Stimulated activated CD4-positive, alpha-beta T cell treated with anti-CD3 and anti-CD28 coated beads, Interleukin-12 subunit alpha, Interleukin-12 subunit beta, amount 100 ng/mL, for 24 hours (primary cell): ENCODE measurements around the gene KEAP1.

Experiments
- DNase-seq, 2 experiments: peaks; one replicate each; pipeline ENCODE4 v3.0.0-alpha.2; 2020; ENCODE audit warnings: low read depth in 2 of 2

Gene KEAP1

DNA sequence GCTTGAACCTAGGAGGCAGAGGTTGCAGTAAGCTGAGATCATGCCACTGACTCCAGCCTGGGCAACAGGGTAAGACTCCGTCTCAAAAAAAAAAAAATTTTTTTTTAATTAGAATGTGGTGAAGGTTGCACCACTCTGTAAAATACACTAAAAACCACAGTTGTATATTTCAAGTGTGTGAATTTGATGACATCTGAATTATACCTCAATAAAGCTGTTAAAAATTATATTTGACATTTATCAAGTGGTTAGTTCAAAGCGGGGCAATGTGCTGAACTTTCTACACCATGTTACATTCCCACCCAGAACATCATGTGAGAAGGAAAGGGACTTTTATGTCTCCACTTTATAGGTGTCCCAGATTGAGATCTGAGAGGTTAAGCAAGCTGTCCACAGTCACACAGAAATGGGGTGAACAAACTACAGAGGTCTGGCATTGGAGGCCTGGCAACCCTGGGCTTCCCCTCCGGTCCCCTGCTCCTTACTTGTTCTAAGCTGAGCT is 20.0 kb upstream of the KEAP1 start:
- no peak for DNase-seq

DNA sequence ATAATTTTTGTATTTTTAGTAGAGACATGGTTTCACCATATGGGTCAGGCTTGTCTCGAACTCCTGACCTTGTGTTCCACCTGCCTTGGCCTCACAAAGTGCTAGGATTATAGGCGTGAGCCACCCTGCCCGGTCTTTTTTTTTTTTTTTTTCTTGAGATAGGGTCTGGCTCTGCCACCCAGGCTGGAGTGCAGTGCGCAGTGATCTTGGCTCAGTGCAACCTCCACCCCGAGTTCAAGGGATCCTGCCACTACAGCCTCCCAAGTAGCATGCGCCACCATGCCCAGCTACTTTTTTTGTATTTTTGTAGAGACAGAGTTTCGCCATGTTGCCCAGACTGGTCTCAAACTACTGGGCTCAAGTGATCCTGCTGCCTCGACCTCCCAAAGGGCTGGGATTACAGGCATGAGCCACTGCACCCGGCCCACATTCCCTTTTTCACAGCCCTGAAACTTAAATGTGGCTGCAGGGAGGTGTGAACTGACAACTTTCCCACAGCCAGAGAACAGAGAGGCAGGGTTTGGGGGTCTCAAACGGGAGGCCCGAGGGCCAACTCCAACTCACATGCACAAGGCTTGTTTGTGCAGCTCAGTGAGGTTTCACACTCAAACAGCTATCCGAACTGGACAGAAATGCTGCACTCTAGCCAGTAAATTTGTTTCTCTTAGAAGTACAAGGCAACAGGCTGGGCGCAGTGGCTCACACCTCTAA is 18.5 kb upstream of the KEAP1 start:
- no peak for DNase-seq

DNA sequence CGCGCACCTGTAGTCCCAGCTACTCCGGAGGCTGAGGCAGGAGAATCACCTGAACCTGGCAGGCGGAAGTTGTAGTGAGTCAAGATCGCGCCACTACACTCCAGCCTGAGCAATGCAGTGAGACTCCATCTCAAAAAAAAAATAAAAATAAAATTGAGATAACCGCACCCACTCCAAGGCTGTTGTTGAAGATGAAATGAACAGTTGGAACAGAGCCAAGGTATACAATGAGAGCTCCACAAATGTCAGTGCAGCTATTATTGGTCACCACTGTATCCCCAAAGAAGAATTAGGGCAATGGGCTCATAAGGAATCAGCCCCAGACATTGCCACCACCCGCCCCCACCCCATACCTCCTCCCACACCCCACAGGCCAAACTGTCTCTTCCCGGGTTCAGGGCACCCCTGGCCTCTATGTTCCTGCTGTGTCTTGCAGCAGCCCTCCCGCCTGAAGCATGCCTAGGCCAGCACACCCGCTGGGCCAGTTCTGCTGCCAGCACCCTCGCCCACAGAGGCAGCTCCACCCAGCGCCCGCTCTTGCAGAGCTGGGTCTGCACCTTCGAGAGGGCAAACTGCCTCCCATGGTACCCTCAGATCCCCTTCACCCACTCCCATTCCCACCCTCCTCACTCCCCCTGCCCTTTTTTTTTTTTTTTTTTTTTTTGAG is 17.6 kb upstream of the KEAP1 start:
- DNase-seq: no peak

GRCh38 chr19:10519421-10519820 is 16.3 kb upstream of the KEAP1 start:
- no peak for DNase-seq

DNA sequence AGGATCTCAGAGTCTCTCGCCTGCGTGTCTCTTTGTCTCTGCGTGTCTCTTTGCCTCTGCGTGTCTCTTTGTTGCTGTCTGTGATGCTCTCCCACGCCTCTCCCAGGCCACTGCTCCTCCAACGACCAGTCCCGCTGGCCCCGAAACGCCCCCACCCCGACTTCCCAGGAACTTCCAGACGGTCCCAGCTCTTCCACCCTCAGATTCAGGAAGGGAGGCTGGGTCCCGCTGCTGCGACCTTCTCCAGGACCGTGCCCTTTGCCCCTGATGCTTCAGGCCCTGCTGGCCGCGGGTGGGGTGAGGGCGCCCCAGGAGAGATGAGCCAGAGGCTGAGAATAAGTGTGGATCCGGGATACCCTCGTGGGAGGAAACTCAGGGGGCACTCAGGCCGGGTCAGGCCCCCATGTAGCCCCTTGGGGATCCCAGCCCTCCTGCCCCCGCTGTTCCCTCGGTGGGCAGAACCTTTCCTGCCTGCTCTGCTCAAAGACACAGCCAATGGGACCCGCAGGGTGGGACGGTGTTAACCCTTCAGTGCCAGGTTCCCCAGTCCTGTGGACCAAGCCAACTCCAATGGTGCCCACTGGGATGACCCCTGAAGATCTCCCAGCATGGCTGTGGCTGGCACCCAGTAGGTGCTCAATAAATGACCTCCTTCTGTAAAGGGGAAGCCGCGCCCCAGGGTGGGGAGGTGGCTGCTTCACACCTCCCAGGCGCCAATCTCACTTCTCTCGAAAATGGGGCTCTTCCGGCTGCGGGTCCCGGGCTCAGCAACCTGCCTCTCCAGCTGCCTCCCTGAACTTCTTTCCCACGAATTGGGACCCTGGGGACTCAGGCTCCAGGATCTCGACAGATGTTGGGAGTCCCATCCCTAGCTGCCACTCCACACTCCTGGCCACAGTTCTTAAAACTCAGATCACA is 15.5 kb upstream of the KEAP1 start:
- DNase-seq: no peak

DNA sequence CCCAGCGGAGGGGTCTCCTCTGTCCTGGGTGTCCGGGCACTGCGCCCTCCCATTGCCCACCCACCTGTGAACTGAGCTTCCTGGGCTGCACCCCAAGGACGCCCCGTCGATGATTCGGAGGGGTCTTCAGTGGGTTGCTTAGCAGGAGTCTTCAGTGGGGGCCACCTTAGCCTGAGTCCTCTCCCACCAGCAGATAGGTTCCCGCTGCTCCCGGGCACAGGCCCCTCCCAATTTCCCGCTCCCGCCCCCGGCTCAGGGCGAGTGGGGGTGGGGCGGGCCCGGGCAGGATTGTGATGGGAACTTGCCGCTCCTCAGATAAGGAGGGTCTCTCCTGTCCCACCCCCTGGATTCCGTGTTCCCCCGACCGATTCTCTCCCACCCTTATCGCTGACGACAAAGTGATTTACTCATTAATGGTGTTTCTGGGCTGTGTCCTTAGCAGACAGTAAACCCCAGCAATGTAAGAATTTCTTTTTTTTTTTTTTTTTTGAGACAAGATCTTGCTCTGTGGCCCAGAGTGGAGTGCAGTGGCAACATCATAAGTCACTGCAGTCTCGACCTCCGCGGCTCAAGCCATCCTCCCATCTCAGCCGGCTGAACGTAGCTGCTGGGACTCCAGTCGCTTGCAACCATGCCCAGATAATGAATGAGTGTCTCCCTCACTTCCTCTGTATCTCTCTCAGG is 14.7 kb upstream of the KEAP1 start:
- DNase-seq: no peak

GRCh38 chr19:10517361-10517759 is 14.2 kb upstream of the KEAP1 start, which contains the start of gene S1PR5:
Gene S1PR5 (minus strand): TSS chr19:10517447. CDS start chr19:10515011, 2,436 bp downstream.
- DNase-seq: no peak

DNA sequence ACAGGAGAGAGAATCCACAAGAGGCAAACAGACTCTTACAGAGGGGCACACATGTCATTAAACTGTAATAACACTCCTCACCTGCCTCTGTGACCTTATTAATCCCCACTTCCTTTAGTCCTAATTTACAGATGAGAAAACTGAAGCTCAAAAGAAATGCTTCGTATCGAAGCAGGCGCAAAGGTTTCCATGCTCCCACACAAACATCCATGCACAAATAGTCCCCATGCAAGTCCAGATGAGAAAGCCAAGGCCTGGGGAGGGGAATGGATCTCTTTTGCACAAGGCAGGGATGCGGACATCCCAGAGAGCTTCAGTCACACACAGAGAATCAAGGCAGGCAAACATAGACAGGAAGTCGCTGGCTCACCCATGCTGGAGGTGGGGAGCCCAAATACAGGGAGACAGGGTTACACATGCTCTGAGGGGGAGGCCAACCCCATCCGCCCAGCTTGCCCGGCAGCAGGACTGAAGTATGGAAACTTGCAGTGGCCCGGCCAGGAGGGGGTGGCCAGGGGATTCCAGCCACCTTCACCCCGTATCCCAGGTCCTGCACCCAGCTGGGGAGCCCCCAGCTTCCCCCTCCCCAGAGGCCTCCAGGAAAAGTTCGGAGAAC is 13.6 kb upstream of the KEAP1 start:
- no peak for DNase-seq

DNA sequence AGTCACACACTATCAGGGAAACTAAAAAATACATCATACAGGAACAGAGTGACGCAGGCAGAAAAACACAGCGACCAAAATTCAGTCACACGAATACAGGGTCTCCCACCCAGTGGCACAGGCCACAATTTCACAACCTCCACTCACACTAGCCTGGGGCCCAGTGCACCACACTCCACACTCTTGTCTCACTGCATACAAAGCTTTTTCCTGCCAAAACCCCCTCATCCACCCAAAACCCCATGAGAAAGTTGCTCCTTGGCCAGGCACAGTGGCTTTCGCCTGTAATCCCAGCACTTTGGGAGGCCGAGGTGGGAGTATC is 12.9 kb upstream of the KEAP1 start:
- DNase-seq: no peak

GRCh38 chr19:10514211-10515145 is 11.3 kb upstream of the KEAP1 start:
- DNase-seq: no peak

- DNase-seq: no peak
These were observed 10.1 kb upstream of the KEAP1 start for GRCh38 chr19:10513223-10513622.

DNA sequence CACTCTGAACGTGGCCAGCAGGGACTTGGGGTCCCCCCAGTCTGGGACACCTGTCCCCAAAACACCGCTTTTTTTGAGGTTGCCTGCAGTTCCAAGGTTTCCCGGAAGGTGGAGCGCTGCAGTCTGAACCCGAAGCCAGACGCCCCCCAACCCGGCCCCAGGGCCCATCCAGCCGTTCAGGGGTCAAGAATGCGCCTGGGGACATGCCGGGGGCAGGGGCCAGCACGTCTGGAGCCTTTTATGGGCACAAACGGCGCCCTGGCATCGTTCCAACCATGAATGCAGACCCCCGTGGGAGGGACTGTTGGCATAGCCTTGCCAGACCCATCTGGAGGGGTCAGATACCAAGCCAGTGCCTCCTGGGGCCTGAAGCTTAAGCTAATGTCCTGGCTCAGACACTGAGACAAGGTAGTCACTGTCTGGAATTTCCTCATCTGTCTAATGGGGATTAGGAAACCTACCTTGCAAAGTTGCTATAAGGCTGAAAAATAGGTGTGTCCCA is 7.2 kb upstream of the KEAP1 start:
- peak in 1 of 2 experiments; percentile 58 for DNase-seq

- DNase-seq: no peak
These were observed 5.6 kb upstream of the KEAP1 start for GRCh38 chr19:10508707-10509106.

DNA sequence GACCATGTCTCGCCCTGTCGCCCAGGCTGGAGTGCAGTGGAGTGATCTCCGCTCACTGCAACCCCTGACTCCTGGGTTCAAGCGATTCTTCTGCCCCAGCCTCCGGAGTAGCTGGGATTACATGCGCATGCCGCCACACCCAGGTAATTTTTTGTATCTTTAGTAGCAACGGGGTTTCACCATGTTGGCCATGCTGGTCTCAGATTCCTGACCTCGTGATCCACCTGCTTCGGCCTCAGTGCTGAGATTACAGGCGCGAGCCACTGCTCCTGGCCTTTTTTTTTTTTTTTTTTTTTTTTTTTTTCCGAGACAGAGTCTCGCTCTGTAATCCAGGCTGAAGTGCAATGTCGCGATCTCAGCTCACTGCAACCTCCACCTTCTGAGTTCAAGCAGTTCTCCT is 4.9 kb upstream of the KEAP1 start:
- no peak for DNase-seq

- DNase-seq: peak; percentile 58 to 89
These were observed 2.5 kb upstream of the KEAP1 start for GRCh38 chr19:10505583-10506229.

DNA sequence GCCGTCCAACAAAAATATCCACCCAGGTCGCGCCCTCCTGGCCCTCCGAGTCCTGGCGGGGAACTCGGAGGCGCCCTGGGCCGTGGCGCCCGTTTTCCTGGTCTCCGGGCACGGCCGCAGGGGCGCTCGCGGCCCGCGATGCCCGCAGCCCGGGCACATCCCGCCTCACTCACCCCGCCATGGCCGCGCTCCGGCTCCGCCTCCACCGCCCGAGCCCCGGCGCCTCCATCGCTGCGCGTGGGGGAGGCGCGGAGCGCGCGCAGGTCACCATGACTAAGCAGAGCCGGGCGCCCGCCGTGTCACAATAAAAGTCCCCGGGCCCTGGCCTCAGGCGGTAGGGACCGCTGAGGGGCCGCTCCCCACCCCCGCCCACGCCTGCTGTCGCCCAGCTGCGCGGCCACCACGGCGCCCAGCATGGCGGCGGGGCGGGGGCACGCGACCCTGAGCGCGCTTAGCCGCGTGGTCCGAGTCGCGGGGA is 593 bp downstream of the KEAP1 start:
- DNase-seq: peak; percentile 74 to 86

- peak in 1 of 2 experiments; percentile 37 for DNase-seq
These were observed 1.1 kb downstream of the KEAP1 start for GRCh38 chr19:10501971-10502523.

- no peak for DNase-seq
These were observed 2.9 kb downstream of the KEAP1 start for GRCh38 chr19:10500247-10500592.
